Upper lobe of right lung (tissue), 1 donor: ENCODE measurements around the gene CYSLTR2. TPM values are rescaled to one million over a fixed set of nuclear protein-coding genes. Genes with fewer than 3 reads are reported as not detected.

ENCODE experiments used
- ATAC-seq: fragments of 200-7000 bp; cut with Tn5 transposase; one replicate; pipeline ENCODE4 v1.9.1; 2020; ENCODE audit warnings: mild to moderate bottlenecking, moderate library complexity
- DNase-seq: peaks from one replicate; pipeline ENCODE4 v3.0.0-alpha.2; 2020
- H3K27ac ChIP-seq: fragments of 200-600 bp; one replicate; pipeline ENCODE4 v1.8.0; 2022
- H3K27me3 ChIP-seq: fragments of 200-600 bp; one replicate; pipeline ENCODE4 v1.8.0; 2022; ENCODE audit warnings: mild to moderate bottlenecking
- H3K36me3 ChIP-seq: fragments of 200-600 bp; one replicate; pipeline ENCODE4 v1.8.0; 2022
- H3K4me1 ChIP-seq: fragments of 200-600 bp; one replicate; pipeline ENCODE4 v1.8.0; 2022
- H3K4me3 ChIP-seq: fragments of 200-600 bp; one replicate; pipeline ENCODE4 v1.8.0; 2022; ENCODE audit warnings: mild to moderate bottlenecking
- H3K9me3 ChIP-seq: fragments of 200-600 bp; one replicate; pipeline ENCODE4 v1.8.0; 2022
- intact Hi-C: fragments of 100-400 bp; cut with DNase I; formaldehyde crosslinking; loops from one replicate; pipeline ENCODE4 v1.11.0; 2022
- long read RNA-seq: library from polyadenylated mRNA; unstranded; transcript quantifications from one replicate; pipeline ENCODE4 v2.0.0, GENCODE V29; 2021
- total RNA-seq: library from RNA; stranded (reverse); fragmentation: NEBNext Ultra II Directional; extraction: Animal tissue kit (Norgen Biotek cat#: 25700); gene quantifications from one replicate; pipeline ENCODE4 v1.2.1, GENCODE V29; 2021
- TF ChIP-seq, protein P1 (sequence below): fragments of 200-600 bp; IDR thresholded peaks from one replicate; pipeline ENCODE4 v1.8.0; 2022; ENCODE audit warnings: antibody characterized with exemption
- donor health status: DM: no; HTN: yes; CAD: no; lungs with severe emphysema.

CYSLTR2 gene, protein sequence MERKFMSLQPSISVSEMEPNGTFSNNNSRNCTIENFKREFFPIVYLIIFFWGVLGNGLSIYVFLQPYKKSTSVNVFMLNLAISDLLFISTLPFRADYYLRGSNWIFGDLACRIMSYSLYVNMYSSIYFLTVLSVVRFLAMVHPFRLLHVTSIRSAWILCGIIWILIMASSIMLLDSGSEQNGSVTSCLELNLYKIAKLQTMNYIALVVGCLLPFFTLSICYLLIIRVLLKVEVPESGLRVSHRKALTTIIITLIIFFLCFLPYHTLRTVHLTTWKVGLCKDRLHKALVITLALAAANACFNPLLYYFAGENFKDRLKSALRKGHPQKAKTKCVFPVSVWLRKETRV
- 0.67 TPM for total RNA-seq
- long read RNA-seq, result 0 reads

- peak within 1 kb of the TSS; percentile 56 for H3K27ac ChIP-seq
- no peaks in the 10 kb centered on the region for H3K36me3 ChIP-seq
- no peaks in the 10 kb centered on the region for H3K27me3 ChIP-seq
- intact Hi-C loops, result no loop called here
- H3K4me3 ChIP-seq, result peak within 1 kb of the TSS; percentile 28
- DNase-seq, result no peak
- H3K9me3 ChIP-seq, result no peaks in the 10 kb centered on the region
- peaks cover 7% of the 10 kb centered on the region for H3K4me1 ChIP-seq
- TF ChIP-seq, protein P1, sequence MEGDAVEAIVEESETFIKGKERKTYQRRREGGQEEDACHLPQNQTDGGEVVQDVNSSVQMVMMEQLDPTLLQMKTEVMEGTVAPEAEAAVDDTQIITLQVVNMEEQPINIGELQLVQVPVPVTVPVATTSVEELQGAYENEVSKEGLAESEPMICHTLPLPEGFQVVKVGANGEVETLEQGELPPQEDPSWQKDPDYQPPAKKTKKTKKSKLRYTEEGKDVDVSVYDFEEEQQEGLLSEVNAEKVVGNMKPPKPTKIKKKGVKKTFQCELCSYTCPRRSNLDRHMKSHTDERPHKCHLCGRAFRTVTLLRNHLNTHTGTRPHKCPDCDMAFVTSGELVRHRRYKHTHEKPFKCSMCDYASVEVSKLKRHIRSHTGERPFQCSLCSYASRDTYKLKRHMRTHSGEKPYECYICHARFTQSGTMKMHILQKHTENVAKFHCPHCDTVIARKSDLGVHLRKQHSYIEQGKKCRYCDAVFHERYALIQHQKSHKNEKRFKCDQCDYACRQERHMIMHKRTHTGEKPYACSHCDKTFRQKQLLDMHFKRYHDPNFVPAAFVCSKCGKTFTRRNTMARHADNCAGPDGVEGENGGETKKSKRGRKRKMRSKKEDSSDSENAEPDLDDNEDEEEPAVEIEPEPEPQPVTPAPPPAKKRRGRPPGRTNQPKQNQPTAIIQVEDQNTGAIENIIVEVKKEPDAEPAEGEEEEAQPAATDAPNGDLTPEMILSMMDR, result no peak
- peak; percentile 78 for ATAC-seq
Observed at GRCh38 chr13:48653472-48653939, at the start of gene CYSLTR2. CYSLTR2 (plus strand) TSS chr13:48653929; CDS start chr13:48706818, 52,889 bp downstream.

GRCh38 chr13:48615049-48615448 is 38.7 kb upstream of the CYSLTR2 start:
- peak; percentile 67 for ATAC-seq

DNA sequence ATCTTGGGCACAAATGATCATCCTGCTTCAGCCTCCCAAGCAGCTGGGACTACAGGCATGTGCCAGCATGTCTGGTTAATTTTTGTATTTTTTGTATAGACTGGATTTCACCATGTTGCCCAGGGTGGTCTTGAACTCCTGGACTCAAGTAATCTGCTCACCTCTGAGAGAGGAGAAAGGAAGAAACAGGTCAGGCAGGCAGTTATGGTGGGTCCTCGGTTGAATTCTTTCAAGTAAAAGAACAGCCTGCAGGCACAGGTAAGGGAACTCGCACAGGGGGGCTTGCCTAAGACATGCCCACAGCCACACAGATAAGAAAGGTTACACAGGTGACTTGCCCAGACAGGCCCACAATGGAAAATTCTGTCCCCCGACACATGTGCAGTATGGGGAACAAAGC is 34.8 kb upstream of the CYSLTR2 start:
- no peak for DNase-seq
- H3K9me3 ChIP-seq, result peaks cover 6% of the 10 kb centered on the region
- no peaks in the 10 kb centered on the region for H3K27me3 ChIP-seq
- no peak overlapping the region for H3K27ac ChIP-seq
- TF ChIP-seq, protein P1, result no peak
- no peaks in the 10 kb centered on the region for H3K4me1 ChIP-seq
- ATAC-seq, result no peak
- H3K4me3 ChIP-seq, result no peak overlapping the region
- intact Hi-C loops, result no loop called here
- no peaks in the 10 kb centered on the region for H3K36me3 ChIP-seq

More at GRCh38 chr13:48615049-48615448, 38.7 kb upstream of the CYSLTR2 start:
- intact Hi-C loops, result no loop called here
- Histone ChIP-seq H3K4me3 (no peak overlapping the region), H3K27me3 (no peaks in the 10 kb centered on the region), H3K4me1 (no peaks in the 10 kb centered on the region), H3K27ac (no peak overlapping the region), H3K36me3 (no peaks in the 10 kb centered on the region), H3K9me3 (peaks cover 6% of the 10 kb centered on the region)
- TF ChIP-seq, protein P1, result no peak
- no peak for DNase-seq

GRCh38 chr13:48621056-48621455 is 32.7 kb upstream of the CYSLTR2 start:
- H3K4me1 ChIP-seq, result peaks cover 10% of the 10 kb centered on the region
- ATAC-seq, result no peak

DNA sequence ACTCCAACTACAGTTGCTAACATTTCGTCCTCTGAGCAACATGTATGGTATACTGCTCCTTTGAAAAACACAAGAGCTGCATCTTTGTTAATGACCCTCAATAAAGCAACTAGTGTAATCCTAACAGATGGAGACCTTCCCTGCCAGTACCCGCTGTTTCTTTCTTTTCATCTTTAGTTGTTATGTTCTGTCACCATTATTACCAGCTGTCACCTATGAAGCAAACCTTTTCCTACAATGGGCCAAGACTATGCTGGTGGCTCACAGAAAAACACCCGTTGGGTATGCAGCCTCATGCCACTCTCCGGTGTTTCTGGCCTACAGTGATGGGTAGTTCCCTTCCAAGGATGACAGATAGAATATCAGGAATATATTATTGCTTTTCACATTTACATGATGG is 29.7 kb upstream of the CYSLTR2 start:
- H3K27me3 ChIP-seq, result no peaks in the 10 kb centered on the region
- H3K27ac ChIP-seq, result no peak overlapping the region
- DNase-seq (no peak), ATAC-seq (no peak)
- H3K36me3 ChIP-seq, result no peaks in the 10 kb centered on the region
- peaks cover 4% of the 10 kb centered on the region for H3K9me3 ChIP-seq
- TF ChIP-seq, protein P1, result no peak
- H3K4me1 ChIP-seq, result peaks cover 16% of the 10 kb centered on the region
- intact Hi-C loops, result no loop called here
- no peak overlapping the region for H3K4me3 ChIP-seq

More at GRCh38 chr13:48621056-48621455, 32.7 kb upstream of the CYSLTR2 start:
- Histone ChIP-seq H3K4me3 (no peak overlapping the region), H3K36me3 (no peaks in the 10 kb centered on the region), H3K9me3 (peaks cover 6% of the 10 kb centered on the region), H3K27ac (no peak overlapping the region), H3K27me3 (no peaks in the 10 kb centered on the region)
- TF ChIP-seq, protein P1, result no peak
- intact Hi-C loops, result no loop called here
- DNase-seq, result no peak
